Measurements from ENCODE around the gene RDH11.

The RDH11 gene

GRCh38 chr14:67675219-67675582 lies 20.4 kb downstream of the RDH11 start:
- peaks cover 21% of the 10 kb centered on the region for H3K36me3 ChIP-seq
- no peak for TF ChIP-seq CTCF (IDR thresholded peaks at IDR 0.05; ENCODE audit: low read depth, low read length)
- no peaks in the 10 kb centered on the region for H3K9me3 ChIP-seq
- peak overlapping the region; percentile 76 for H3K4me3 ChIP-seq (ENCODE audit: low read depth, low read length)
- DNase-seq, result no peak
- H3K27me3 ChIP-seq, result no peaks in the 10 kb centered on the region
- H3K4me1 ChIP-seq, result no peaks in the 10 kb centered on the region

GRCh38 chr14:67674480-67675218 lies 20.9 kb downstream of the RDH11 start, which contains the start of gene VTI1B:
TSS of gene VTI1B (minus strand) at chr14:67674632. CDS start at chr14:67674489, 143 bp downstream.
- peaks cover 15% of the 10 kb centered on the region for H3K36me3 ChIP-seq
- peak; percentile 86 for DNase-seq
- H3K4me3 ChIP-seq (ENCODE audit: low read depth, low read length), result peak within 1 kb of the TSS; percentile 76

GRCh38 chr14:67674139-67674479 lies 21.5 kb downstream of the RDH11 start:
- H3K4me1 ChIP-seq, result no peaks in the 10 kb centered on the region
- DNase-seq, result peak; percentile 83
- H3K4me3 ChIP-seq (ENCODE audit: low read depth, low read length), result peak overlapping the region; percentile 76

More at GRCh38 chr14:67674480-67675218, 20.9 kb downstream of the RDH11 start, which contains the start of gene VTI1B:
- H3K27me3 ChIP-seq, result no peaks in the 10 kb centered on the region
- no peaks in the 10 kb centered on the region for H3K9me3 ChIP-seq
- H3K4me1 ChIP-seq, result no peaks in the 10 kb centered on the region
- peak; percentile 29; the same call in 1 of the 2 replicates for TF ChIP-seq CTCF (IDR thresholded peaks at IDR 0.05; ENCODE audit: low read depth, low read length)

GRCh38 chr14:67673451-67673850 lies 22.1 kb downstream of the RDH11 start:
- H3K27me3 ChIP-seq, result no peaks in the 10 kb centered on the region
- H3K4me1 ChIP-seq, result no peaks in the 10 kb centered on the region
- peaks cover 10% of the 10 kb centered on the region for H3K36me3 ChIP-seq
- H3K4me3 ChIP-seq (ENCODE audit: low read depth, low read length), result peak overlapping the region; percentile 76
- no peak for TF ChIP-seq CTCF (IDR thresholded peaks at IDR 0.05; ENCODE audit: low read depth, low read length)
- H3K9me3 ChIP-seq, result no peaks in the 10 kb centered on the region
- no peak for DNase-seq

More at GRCh38 chr14:67674139-67674479, 21.5 kb downstream of the RDH11 start:
- Histone ChIP-seq H3K36me3 (peaks cover 14% of the 10 kb centered on the region), H3K27me3 (no peaks in the 10 kb centered on the region), H3K9me3 (no peaks in the 10 kb centered on the region)
- peak; percentile 30 for TF ChIP-seq CTCF (IDR thresholded peaks at IDR 0.05; ENCODE audit: low read depth, low read length)

DNA sequence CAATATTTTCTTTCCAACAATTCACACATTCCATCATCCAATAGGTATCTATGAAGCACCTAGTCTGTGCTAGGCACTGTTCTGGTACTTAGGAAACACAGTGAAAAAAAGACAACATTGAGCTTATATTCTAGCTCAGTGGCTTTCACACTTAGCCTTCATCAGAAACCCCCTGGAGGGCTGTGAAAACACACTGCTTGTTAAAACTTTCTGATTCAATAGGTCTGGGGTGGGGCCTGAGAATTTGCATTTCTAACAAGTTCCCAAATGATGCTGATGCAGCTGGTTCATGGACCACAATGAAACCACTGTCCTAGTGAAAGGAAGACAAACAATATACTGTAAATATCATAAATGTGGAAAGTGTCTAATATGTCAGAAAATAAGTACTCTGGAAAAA lies 27.0 kb downstream of the RDH11 start:
- no peaks in the 10 kb centered on the region for H3K27me3 ChIP-seq

More for the DNA sequence above, 27.0 kb downstream of the RDH11 start:
- no peaks in the 10 kb centered on the region for H3K9me3 ChIP-seq
- DNase-seq, result no peak
- no peaks in the 10 kb centered on the region for H3K36me3 ChIP-seq
- no peak overlapping the region for H3K4me3 ChIP-seq (ENCODE audit: low read depth, low read length)
- H3K4me1 ChIP-seq, result no peaks in the 10 kb centered on the region
- no peak for TF ChIP-seq CTCF (IDR thresholded peaks at IDR 0.05; ENCODE audit: low read depth, low read length)
